Measurements from ENCODE around the gene PROZ.

- TF ChIP-seq CTCF (IDR thresholded peaks at IDR 0.05; ENCODE audit: low read length), result no peak
- no peak for TF ChIP-seq EZH2 (optimal IDR thresholded peaks at IDR 0.05; ENCODE audit: low read depth, low read length)
These were observed 9.1 kb downstream of the PROZ start for GRCh38 chr13:113167575-113167974.

All from MM.1S (cell line).